COLO668 (cell line): ENCODE data around the gene SLC6A12.
A peak's percentile ranks its signal among the peaks of the same experiment; 100 is the strongest.

Experiments used
- DNase-seq: peaks from one replicate; lab custom pipeline; 2025; ENCODE audit not compliant: unreplicated experiment; lab: John Stamatoyannopoulos, UW

SLC6A12 gene

GRCh38 chr12:214003-214741 lies at the start of gene SLC6A12:
SLC6A12 (minus strand) TSS chr12:214157; CDS start chr12:209986, 4,171 bp downstream.
- no peak for DNase-seq

- no peak for DNase-seq
These were observed 49.6 kb upstream of the SLC6A12 start for GRCh38 chr12:263574-263973.

GRCh38 chr12:262817-263216 lies 48.9 kb upstream of the SLC6A12 start, which contains the start of gene SLC6A13:
SLC6A13 (minus strand) TSS chr12:262836; CDS start chr12:260052, 2,784 bp downstream.
- no peak for DNase-seq

GRCh38 chr12:262113-262512 lies 48.2 kb upstream of the SLC6A12 start:
- DNase-seq = no peak

- DNase-seq = no peak
These were observed 43.8 kb upstream of the SLC6A12 start for GRCh38 chr12:257521-258321.

GRCh38 chr12:256958-257357 lies 43.0 kb upstream of the SLC6A12 start:
- no peak for DNase-seq

- DNase-seq = no peak
These were observed 42.3 kb upstream of the SLC6A12 start for GRCh38 chr12:256225-256624.

GRCh38 chr12:254912-255311 lies 41.0 kb upstream of the SLC6A12 start:
- DNase-seq = no peak

GRCh38 chr12:254039-254438 lies 40.1 kb upstream of the SLC6A12 start:
- no peak for DNase-seq

GRCh38 chr12:253116-253831 lies 39.3 kb upstream of the SLC6A12 start:
- no peak for DNase-seq

- peak; percentile 13 for DNase-seq
These were observed 38.7 kb upstream of the SLC6A12 start for GRCh38 chr12:252636-253035.

- no peak for DNase-seq
These were observed 33.3 kb upstream of the SLC6A12 start for GRCh38 chr12:247271-247670.

- DNase-seq = no peak
These were observed 29.4 kb upstream of the SLC6A12 start for GRCh38 chr12:243381-243780.

GRCh38 chr12:242496-242895 lies 28.5 kb upstream of the SLC6A12 start:
- DNase-seq = no peak

GRCh38 chr12:241266-241665 lies 27.3 kb upstream of the SLC6A12 start:
- no peak for DNase-seq

GRCh38 chr12:240566-240965 lies 26.6 kb upstream of the SLC6A12 start:
- no peak for DNase-seq

GRCh38 chr12:238736-239398 lies 24.9 kb upstream of the SLC6A12 start:
- no peak for DNase-seq

- no peak for DNase-seq
These were observed 24.2 kb upstream of the SLC6A12 start for GRCh38 chr12:238116-238515.

GRCh38 chr12:237026-237815 lies 23.3 kb upstream of the SLC6A12 start:
- no peak for DNase-seq

GRCh38 chr12:236445-236844 lies 22.5 kb upstream of the SLC6A12 start:
- no peak for DNase-seq
